Naive thymus-derived CD8-positive, alpha-beta T cell (primary cell): ENCODE measurements around the gene UGT1A7. TPM values are rescaled to one million over a fixed set of nuclear protein-coding genes. Genes with fewer than 3 reads are reported as not detected.

Source experiments
- ATAC-seq, 2 donors: fragments of 150-1000 bp; cut with Tn5 transposase in 1 of 2; sonication (Bioruptor Pico), chemical (Tn5 transposase) in 1 of 2; 1 replicate in 1 of 2; 2 replicates in 1 of 2; pipeline ENCODE4 v1.10.0; 2021; ENCODE audit warnings: mild to moderate bottlenecking in 2 of 2, moderate library complexity in 2 of 2
- POLR2A ChIA-PET: fragments of 350-600 bp; sonication (Branson Sonifier 250); formaldehyde crosslinking; loops from one replicate; lab custom pipeline; 2021; ENCODE audit warnings: antibody characterized with exemption; lab: Charles Lee
- DNase-seq, 10 donors: peaks; one replicate each; pipeline versions ENCODE4 v3.0.0 to v3.0.0-alpha.2; 2020 to 2022
- H3K27ac Mint-ChIP-seq, 10 donors: one replicate each; pipeline ENCODE4 v1.8.0; 2020 to 2022; ENCODE audit warnings: mild to moderate bottlenecking in 10 of 10, mixed read lengths in 10 of 10, moderate library complexity in 4 of 10, inconsistent platforms in 1 of 10
- H3K27me3 Mint-ChIP-seq, 5 donors: one replicate each; pipeline ENCODE4 v1.8.0; 2021 to 2022; ENCODE audit warnings: mixed read lengths in 5 of 5
- H3K36me3 Mint-ChIP-seq, 3 donors: one replicate each; pipeline ENCODE4 v1.8.0; 2020 to 2022; ENCODE audit warnings: mixed read lengths in 3 of 3, mild to moderate bottlenecking in 2 of 3, inconsistent platforms in 1 of 3
- H3K4me1 Mint-ChIP-seq, 4 donors: one replicate each; pipeline ENCODE4 v1.8.0; 2021 to 2022; ENCODE audit warnings: mixed read lengths in 4 of 4
- H3K4me3 Mint-ChIP-seq, 10 donors: one replicate each; pipeline ENCODE4 v1.8.0; 2020 to 2022; ENCODE audit warnings: mild to moderate bottlenecking in 10 of 10, mixed read lengths in 10 of 10, moderate library complexity in 6 of 10, inconsistent platforms in 1 of 10
- H3K9me3 Mint-ChIP-seq, 9 donors: one replicate each; pipeline ENCODE4 v1.8.0; 2020 to 2022; ENCODE audit warnings: mixed read lengths in 9 of 9, mild to moderate bottlenecking in 3 of 9, inconsistent platforms in 1 of 9, moderate library complexity in 1 of 9
- polyA plus RNA-seq, 3 donors: library from polyadenylated mRNA; unstranded; fragments of 300-500 nt; fragmentation: Illumina TruSeq; gene quantifications; one replicate each; pipeline ENCODE4 v1.2.3, GENCODE V29; 2021
- total RNA-seq, 8 experiments: library from RNA in 2 of 8; stranded (reverse) in 2 of 8; gene quantifications; one replicate each; pipeline ENCODE4 v1.2.3 and lab custom pipeline; 2021 to 2026

The UGT1A7 gene
- total and polyA plus RNA-seq, 5 experiments from 2014 or later: not detected

DNA sequence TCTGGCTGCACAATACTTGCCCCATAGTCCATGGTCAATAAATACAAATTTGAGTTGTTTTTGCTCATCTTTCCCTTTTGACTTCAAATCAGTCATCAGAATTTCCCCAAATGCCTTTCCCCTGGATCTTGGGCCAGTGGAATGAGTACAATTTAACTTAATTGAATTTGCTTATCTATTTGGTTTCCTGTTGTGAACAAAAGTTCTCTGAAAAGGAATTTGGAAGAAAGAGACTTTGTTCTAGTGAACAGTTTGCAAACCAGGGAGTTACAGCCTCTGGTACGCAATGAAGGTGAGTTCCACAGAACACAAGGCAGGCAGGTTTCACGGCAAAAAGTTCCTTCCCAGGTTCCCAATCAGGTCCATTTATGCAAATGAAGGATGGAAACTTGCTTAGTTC is 77.1 kb downstream of the UGT1A7 start:
- ATAC-seq: no peak
- no peak for DNase-seq
- Mint-ChIP-seq H3K9me3 (no peaks in the 10 kb centered on the region), H3K27ac (no peak overlapping the region), H3K4me1 (peaks cover 0 to 2% (median 0%) of the 10 kb centered on the region in 4 donors), H3K4me3 (no peak overlapping the region), H3K27me3 (peaks cover 2 to 16% (median 9%) of the 10 kb centered on the region in 5 donors), H3K36me3 (no peaks in the 10 kb centered on the region)
- POLR2A ChIA-PET: no interaction called here

DNA sequence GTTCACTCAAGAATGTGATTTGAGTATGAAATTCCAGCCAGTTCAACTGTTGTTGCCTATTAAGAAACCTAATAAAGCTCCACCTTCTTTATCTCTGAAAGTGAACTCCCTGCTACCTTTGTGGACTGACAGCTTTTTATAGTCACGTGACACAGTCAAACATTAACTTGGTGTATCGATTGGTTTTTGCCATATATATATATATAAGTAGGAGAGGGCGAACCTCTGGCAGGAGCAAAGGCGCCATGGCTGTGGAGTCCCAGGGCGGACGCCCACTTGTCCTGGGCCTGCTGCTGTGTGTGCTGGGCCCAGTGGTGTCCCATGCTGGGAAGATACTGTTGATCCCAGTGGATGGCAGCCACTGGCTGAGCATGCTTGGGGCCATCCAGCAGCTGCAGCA is 78.3 kb downstream of the UGT1A7 start, which contains the start of gene UGT1A1:
TSS of gene UGT1A1 (plus strand) at position 228 of the 400 bp plus-strand sequence. CDS start at position 246, 18 bp downstream.
- Mint-ChIP-seq H3K9me3 (no peaks in the 10 kb centered on the region), H3K27ac (no peak within 1 kb of the TSS), H3K27me3 (peaks cover 4 to 24% (median 16%) of the 10 kb centered on the region in 5 donors), H3K36me3 (no peaks in the 10 kb centered on the region), H3K4me3 (no peak within 1 kb of the TSS), H3K4me1 (peaks cover 0 to 2% (median 0%) of the 10 kb centered on the region in 4 donors)
- ATAC-seq (no peak), DNase-seq (no peak)
- POLR2A ChIA-PET: no interaction called here

DNA sequence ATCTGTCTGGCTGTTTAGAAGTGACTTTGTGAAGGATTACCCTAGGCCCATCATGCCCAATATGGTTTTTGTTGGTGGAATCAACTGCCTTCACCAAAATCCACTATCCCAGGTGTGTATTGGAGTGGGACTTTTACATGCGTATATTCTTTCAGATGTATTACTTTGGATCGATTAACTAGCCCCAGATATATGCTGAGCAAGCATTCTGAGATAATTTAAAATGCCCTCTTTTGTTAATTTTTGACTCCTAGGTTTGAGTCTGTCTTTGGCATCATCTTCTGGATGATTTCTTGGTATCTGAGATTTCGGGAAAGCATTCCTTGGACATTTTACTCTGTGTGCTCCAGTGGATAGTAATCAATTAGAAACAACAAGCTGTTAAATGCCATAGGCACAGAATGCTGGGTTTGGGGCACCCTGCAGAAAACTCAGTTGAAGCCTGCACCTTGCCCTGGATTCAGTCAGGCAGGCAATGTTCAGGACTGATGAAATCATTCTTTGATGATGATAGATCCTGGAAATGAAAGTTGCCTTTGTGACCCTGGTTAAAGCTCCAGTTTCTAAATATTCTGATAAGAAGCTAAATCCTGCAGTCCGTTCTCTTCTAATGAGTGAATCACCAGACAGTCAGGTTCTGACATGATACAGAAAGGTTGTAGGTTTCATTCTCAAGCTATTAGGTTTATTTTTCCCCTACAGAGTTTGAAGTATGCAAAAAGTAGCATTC is 79.5 kb downstream of the UGT1A7 start:
- Mint-ChIP-seq H3K9me3 (no peaks in the 10 kb centered on the region), H3K4me3 (no peak overlapping the region), H3K27me3 (peaks cover 8 to 31% (median 19%) of the 10 kb centered on the region in 5 donors), H3K27ac (no peak overlapping the region), H3K36me3 (no peaks in the 10 kb centered on the region), H3K4me1 (peaks cover 0 to 2% (median 0%) of the 10 kb centered on the region in 4 donors)
- POLR2A ChIA-PET: no interaction called here
- ATAC-seq (no peak), DNase-seq (no peak)

DNA sequence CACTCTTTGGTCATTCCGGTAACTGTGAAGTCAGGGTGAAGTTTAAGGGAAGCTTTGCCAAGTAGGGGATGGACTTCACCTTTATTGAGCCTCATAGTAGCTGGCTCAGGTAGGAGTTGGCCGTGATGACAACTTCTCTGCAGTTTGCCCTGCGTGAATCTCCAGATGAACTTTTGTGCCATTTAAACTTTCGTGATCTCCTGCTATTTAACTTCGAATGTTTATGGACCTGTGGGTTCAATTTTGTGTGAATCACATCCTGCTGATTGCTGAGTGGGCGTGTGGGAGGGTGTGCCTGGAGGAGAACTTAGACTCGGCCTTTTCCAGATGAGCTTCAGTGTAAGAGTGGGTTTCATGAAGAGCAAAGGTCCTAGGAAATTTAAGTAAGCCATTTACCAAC is 82.6 kb downstream of the UGT1A7 start:
- H3K27ac Mint-ChIP-seq: no peak overlapping the region
- peaks cover 11 to 43% (median 25%) of the 10 kb centered on the region in 5 donors for H3K27me3 Mint-ChIP-seq
- POLR2A ChIA-PET: no interaction called here
- no peaks in the 10 kb centered on the region for H3K36me3 Mint-ChIP-seq
- H3K9me3 Mint-ChIP-seq: no peaks in the 10 kb centered on the region
- ATAC-seq (no peak), DNase-seq (no peak)
- no peaks in the 10 kb centered on the region for H3K4me1 Mint-ChIP-seq
- no peak overlapping the region for H3K4me3 Mint-ChIP-seq

DNA sequence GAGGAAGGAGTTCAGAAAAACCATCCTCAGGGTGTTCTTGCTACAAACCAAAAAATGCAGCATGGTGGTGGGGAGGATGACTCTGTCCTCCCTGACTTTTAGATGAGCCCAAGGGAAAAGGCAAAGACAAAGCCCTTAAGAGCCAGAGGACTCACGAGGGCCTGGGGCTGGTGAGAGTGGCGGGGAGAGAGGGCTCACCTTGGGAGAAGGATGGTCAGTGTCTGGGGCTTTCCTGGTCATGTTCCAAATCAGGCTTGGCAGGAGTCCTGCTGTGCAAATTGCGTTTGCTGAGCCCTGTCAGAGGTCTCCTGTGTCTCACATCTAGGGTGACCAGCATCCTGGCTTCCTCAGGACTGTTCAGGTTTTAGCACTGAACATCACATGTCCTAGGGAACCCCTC is 83.1 kb downstream of the UGT1A7 start:
- Mint-ChIP-seq H3K4me3 (no peak overlapping the region), H3K27ac (no peak overlapping the region), H3K4me1 (no peaks in the 10 kb centered on the region), H3K9me3 (no peaks in the 10 kb centered on the region), H3K36me3 (no peaks in the 10 kb centered on the region), H3K27me3 (peaks cover 12 to 48% (median 27%) of the 10 kb centered on the region in 5 donors)
- POLR2A ChIA-PET: no interaction called here
- no peak for DNase-seq
- no peak for ATAC-seq

DNA sequence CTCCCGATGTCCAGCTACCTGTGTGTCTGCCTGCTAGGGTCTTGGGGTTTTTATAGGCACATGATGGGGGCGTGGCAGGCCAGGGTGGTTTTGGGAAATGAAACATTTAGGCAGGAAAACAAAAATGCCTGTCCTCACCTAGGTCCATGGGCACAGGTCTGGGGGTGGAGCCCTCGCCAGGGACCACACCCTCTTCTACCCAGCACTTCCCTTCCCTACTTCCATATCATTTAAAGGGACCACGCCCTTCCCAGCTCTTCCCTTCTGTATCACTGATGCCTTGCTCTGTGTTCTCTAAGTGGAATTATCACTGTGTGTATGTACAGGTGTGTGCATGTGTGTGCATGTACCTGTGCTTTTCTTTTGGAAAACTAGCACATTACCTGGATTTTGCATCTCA is 84.7 kb downstream of the UGT1A7 start:
- Mint-ChIP-seq H3K4me1 (no peaks in the 10 kb centered on the region), H3K4me3 (no peak overlapping the region), H3K27me3 (peaks cover 12 to 48% (median 27%) of the 10 kb centered on the region in 5 donors), H3K9me3 (no peaks in the 10 kb centered on the region), H3K27ac (no peak overlapping the region), H3K36me3 (no peaks in the 10 kb centered on the region)
- POLR2A ChIA-PET: no interaction called here
- no peak for DNase-seq
- ATAC-seq: no peak

DNA sequence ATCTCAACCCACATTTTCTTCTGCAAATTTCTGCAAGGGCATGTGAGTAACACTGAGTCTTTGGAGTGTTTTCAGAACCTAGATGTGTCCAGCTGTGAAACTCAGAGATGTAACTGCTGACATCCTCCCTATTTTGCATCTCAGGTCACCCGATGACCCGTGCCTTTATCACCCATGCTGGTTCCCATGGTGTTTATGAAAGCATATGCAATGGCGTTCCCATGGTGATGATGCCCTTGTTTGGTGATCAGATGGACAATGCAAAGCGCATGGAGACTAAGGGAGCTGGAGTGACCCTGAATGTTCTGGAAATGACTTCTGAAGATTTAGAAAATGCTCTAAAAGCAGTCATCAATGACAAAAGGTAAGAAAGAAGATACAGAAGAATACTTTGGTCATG is 86.4 kb downstream of the UGT1A7 start:
- DNase-seq (no peak), ATAC-seq (no peak)
- Mint-ChIP-seq H3K9me3 (no peaks in the 10 kb centered on the region), H3K27ac (no peak overlapping the region), H3K4me1 (no peaks in the 10 kb centered on the region), H3K4me3 (no peak overlapping the region), H3K36me3 (no peaks in the 10 kb centered on the region), H3K27me3 (peaks cover 12 to 46% (median 27%) of the 10 kb centered on the region in 5 donors)
- POLR2A ChIA-PET: no interaction called here

DNA sequence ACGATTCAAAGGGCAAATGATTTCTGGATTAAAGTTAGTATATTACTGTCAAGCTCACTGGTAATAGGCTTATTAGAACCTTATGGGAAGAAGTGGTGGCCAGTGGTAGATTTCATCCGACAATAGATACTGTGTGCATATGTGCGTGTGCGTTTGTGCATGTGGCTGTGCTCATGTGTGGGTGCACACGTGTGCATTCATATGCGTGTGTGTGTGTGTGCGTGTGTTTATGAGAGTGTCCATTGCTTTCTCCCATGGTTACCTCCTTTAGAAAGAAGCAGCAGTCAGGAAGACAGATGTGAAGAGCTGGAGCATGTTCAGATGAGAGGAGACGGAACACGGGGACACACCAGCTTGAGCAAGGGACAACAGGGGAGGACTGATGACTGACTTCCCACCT is 87.6 kb downstream of the UGT1A7 start:
- DNase-seq: no peak
- Mint-ChIP-seq H3K27me3 (peaks cover 10 to 34% (median 22%) of the 10 kb centered on the region in 5 donors), H3K36me3 (no peaks in the 10 kb centered on the region), H3K27ac (no peak overlapping the region), H3K4me1 (no peaks in the 10 kb centered on the region), H3K9me3 (peaks cover 0 to 2% (median 0%) of the 10 kb centered on the region in 9 donors), H3K4me3 (no peak overlapping the region)
- POLR2A ChIA-PET: no interaction called here
- no peak for ATAC-seq

DNA sequence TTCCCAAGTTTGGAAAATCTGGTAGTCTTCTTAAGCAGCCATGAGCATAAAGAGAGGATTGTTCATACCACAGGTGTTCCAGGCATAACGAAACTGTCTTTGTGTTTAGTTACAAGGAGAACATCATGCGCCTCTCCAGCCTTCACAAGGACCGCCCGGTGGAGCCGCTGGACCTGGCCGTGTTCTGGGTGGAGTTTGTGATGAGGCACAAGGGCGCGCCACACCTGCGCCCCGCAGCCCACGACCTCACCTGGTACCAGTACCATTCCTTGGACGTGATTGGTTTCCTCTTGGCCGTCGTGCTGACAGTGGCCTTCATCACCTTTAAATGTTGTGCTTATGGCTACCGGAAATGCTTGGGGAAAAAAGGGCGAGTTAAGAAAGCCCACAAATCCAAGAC is 90.5 kb downstream of the UGT1A7 start:
- peaks cover 0 to 22% (median 10%) of the 10 kb centered on the region in 9 donors for H3K9me3 Mint-ChIP-seq
- POLR2A ChIA-PET: no interaction called here
- H3K4me3 Mint-ChIP-seq: no peak overlapping the region
- no peak for DNase-seq
- no peak overlapping the region for H3K27ac Mint-ChIP-seq
- H3K36me3 Mint-ChIP-seq: peaks cover 0 to 16% (median 3%) of the 10 kb centered on the region in 3 donors
- peaks cover 7 to 28% (median 12%) of the 10 kb centered on the region in 5 donors for H3K27me3 Mint-ChIP-seq
- ATAC-seq: no peak
- H3K4me1 Mint-ChIP-seq: peaks cover 0 to 2% (median 0%) of the 10 kb centered on the region in 4 donors

DNA sequence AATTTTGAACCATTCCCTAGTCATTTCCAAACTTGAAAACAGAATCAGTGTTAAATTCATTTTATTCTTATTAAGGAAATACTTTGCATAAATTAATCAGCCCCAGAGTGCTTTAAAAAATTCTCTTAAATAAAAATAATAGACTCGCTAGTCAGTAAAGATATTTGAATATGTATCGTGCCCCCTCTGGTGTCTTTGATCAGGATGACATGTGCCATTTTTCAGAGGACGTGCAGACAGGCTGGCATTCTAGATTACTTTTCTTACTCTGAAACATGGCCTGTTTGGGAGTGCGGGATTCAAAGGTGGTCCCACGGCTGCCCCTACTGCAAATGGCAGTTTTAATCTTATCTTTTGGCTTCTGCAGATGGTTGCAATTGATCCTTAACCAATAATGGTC is 90.9 kb downstream of the UGT1A7 start:
- Mint-ChIP-seq H3K4me1 (peaks cover 0 to 2% (median 0%) of the 10 kb centered on the region in 4 donors), H3K36me3 (peaks cover 0 to 17% (median 3%) of the 10 kb centered on the region in 3 donors), H3K27me3 (peaks cover 10 to 29% (median 12%) of the 10 kb centered on the region in 5 donors), H3K27ac (no peak overlapping the region), H3K4me3 (no peak overlapping the region), H3K9me3 (peaks cover 0 to 22% (median 10%) of the 10 kb centered on the region in 9 donors)
- DNase-seq (no peak), ATAC-seq (no peak)
- POLR2A ChIA-PET: no interaction called here

DNA sequence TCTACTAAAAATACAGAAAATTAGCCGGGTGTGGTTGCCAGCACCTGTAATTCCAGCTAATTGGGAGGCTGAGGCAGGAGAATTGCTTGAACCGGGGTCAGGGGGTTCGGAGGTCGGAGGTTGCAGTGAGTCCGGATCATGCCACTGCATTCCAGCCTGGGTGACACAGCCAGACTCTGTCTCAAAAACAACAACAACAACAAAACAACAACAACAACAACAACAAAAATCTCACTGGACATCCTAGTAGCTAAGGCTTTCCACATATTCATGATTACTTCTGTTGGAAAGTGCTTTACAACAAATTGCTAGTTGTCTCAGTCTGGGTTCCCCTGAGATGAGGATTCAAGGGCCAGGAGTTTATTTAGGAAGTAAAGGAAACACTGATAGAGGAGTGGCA is 92.2 kb downstream of the UGT1A7 start:
- Mint-ChIP-seq H3K4me3 (no peak overlapping the region), H3K27me3 (peaks cover 12 to 37% (median 14%) of the 10 kb centered on the region in 5 donors), H3K36me3 (peaks cover 0 to 17% (median 3%) of the 10 kb centered on the region in 3 donors), H3K4me1 (peaks cover 0 to 2% (median 0%) of the 10 kb centered on the region in 4 donors), H3K9me3 (peaks cover 0 to 27% (median 10%) of the 10 kb centered on the region in 9 donors), H3K27ac (no peak overlapping the region)
- no peak for DNase-seq
- POLR2A ChIA-PET: no interaction called here
- no peak for ATAC-seq

DNA sequence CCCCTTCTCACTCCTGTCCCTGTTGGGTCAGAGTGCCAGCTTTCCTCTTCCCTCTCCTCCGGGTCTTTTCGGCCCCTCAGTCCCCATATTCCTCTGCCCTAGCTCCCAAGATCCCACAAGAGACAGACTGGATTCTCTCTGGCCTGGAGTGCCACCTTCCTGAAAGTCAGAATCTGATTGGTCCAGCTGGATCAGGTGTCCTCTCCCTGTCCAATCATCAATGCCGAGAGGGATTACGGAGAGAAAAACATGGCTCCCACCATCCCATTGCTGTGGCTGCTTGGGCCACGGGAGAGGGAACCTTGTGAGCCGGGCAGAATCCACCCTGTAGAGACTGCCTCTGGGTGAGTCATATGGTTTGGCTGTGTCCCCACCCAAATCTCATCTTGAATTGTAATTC is 93.7 kb downstream of the UGT1A7 start:
- Mint-ChIP-seq H3K27me3 (peaks cover 7 to 40% (median 17%) of the 10 kb centered on the region in 5 donors), H3K36me3 (peaks cover 0 to 17% (median 3%) of the 10 kb centered on the region in 3 donors), H3K4me3 (no peak overlapping the region), H3K4me1 (peaks cover 0 to 2% (median 0%) of the 10 kb centered on the region in 4 donors), H3K27ac (peak overlapping the region in 1 of 10 donors; percentile 31), H3K9me3 (peaks cover 0 to 30% (median 12%) of the 10 kb centered on the region in 9 donors)
- POLR2A ChIA-PET: no interaction called here
- ATAC-seq: no peak
- no peak for DNase-seq

DNA sequence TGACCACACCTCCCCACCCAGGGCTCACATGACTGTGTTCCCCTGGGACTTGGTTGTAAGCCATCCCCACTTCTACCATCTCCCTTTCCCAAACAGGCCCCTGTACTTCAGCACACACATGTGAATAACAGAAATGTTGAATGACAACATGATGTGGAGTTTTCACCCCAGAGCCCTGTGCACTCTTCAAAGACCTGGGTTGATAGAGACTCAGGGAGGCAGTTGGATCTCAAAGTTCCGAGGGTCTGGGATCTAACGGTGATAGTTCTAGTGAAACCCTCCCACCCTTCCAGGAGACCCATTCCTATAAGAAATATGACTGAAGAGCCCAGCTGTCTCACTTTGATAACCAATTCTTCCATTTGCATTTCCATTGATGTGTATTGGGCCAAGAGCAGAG is 96.3 kb downstream of the UGT1A7 start, which contains the start of gene MROH2A:
TSS of gene MROH2A (plus strand) at position 301 of the 400 bp plus-strand sequence. CDS start 1,029 bp downstream, outside the sequence.
- H3K27me3 Mint-ChIP-seq: peaks cover 11 to 44% (median 21%) of the 10 kb centered on the region in 5 donors

More for the DNA sequence above, 96.3 kb downstream of the UGT1A7 start, which contains the start of gene MROH2A:
- DNase-seq (no peak), ATAC-seq (no peak)
- peaks cover 0 to 2% (median 0%) of the 10 kb centered on the region in 4 donors for H3K4me1 Mint-ChIP-seq
- H3K4me3 Mint-ChIP-seq: no peak within 1 kb of the TSS
- H3K9me3 Mint-ChIP-seq: peaks cover 3 to 34% (median 15%) of the 10 kb centered on the region in 9 donors
- H3K36me3 Mint-ChIP-seq: peaks cover 0 to 17% (median 3%) of the 10 kb centered on the region in 3 donors
- no peak within 1 kb of the TSS for H3K27ac Mint-ChIP-seq
- POLR2A ChIA-PET: no interaction called here
